ENCODE data around the gene CENPH.
"Not testable (repeated sequence)": the region's sequence is repeated elsewhere in the genome, so short reads cannot be mapped to it uniquely, and the experiment has no call there.

CENPH gene

GRCh38 chr5:69209602-69210001, 20.2 kb downstream of the CENPH start:
- no peak for DNase-seq (ENCODE audit: low spot score)

- DNase-seq (ENCODE audit: low spot score), result no peak
Observed at GRCh38 chr5:69211200-69211599, 21.8 kb downstream of the CENPH start.

GRCh38 chr5:69212022-69212421, 22.6 kb downstream of the CENPH start:
- DNase-seq (ENCODE audit: low spot score), result no peak

- no peak for DNase-seq (ENCODE audit: low spot score)
Observed at GRCh38 chr5:69213513-69214215, 24.3 kb downstream of the CENPH start.

GRCh38 chr5:69217151-69217511, 27.7 kb downstream of the CENPH start:
- peak; percentile 6 for DNase-seq (ENCODE audit: low spot score)

GRCh38 chr5:69217548-69218526, 28.5 kb downstream of the CENPH start:
- peak; percentile 97 for DNase-seq (ENCODE audit: low spot score)

- DNase-seq (ENCODE audit: low spot score), result no peak
Observed at GRCh38 chr5:69219939-69220338, 30.6 kb downstream of the CENPH start.

GRCh38 chr5:69220371-69220770, 31.0 kb downstream of the CENPH start:
- DNase-seq (ENCODE audit: low spot score), result not testable (repeated sequence)

GRCh38 chr5:69220833-69221232, 31.4 kb downstream of the CENPH start:
- not testable (repeated sequence) for DNase-seq (ENCODE audit: low spot score)

- DNase-seq (ENCODE audit: low spot score), result no peak
Observed at GRCh38 chr5:69224520-69224919, 35.1 kb downstream of the CENPH start.

GRCh38 chr5:69225860-69226259, 36.5 kb downstream of the CENPH start:
- no peak for DNase-seq (ENCODE audit: low spot score)

GRCh38 chr5:69230181-69230580, 40.8 kb downstream of the CENPH start:
- no peak for DNase-seq (ENCODE audit: low spot score)

GRCh38 chr5:69231281-69231680, 41.9 kb downstream of the CENPH start:
- no peak for DNase-seq (ENCODE audit: low spot score)

- no peak for DNase-seq (ENCODE audit: low spot score)
Observed at GRCh38 chr5:69231851-69232250, 42.5 kb downstream of the CENPH start.

- DNase-seq (ENCODE audit: low spot score), result peak; percentile 94
Observed at GRCh38 chr5:69234457-69235268, 45.3 kb downstream of the CENPH start, which contains the start of gene CDK7. Gene CDK7, plus strand, starts transcription at chr5:69234886. Its CDS starts 90 bp downstream, at chr5:69234976.

GRCh38 chr5:69236733-69237132, 47.4 kb downstream of the CENPH start:
- not testable (repeated sequence) for DNase-seq (ENCODE audit: low spot score)

- no peak for DNase-seq (ENCODE audit: low spot score)
Observed at GRCh38 chr5:69237877-69238276, 48.5 kb downstream of the CENPH start.

GRCh38 chr5:69238760-69239251, 49.4 kb downstream of the CENPH start:
- DNase-seq (ENCODE audit: low spot score), result no peak

GRCh38 chr5:69242215-69242927, 53.0 kb downstream of the CENPH start:
- no peak for DNase-seq (ENCODE audit: low spot score)

- no peak for DNase-seq (ENCODE audit: low spot score)
Observed at GRCh38 chr5:69245031-69245430, 55.6 kb downstream of the CENPH start.

GRCh38 chr5:69248019-69248418, 58.6 kb downstream of the CENPH start:
- DNase-seq (ENCODE audit: low spot score), result no peak
